GM13976 (cell line): ENCODE measurements around the gene ACSM5.

Source experiments
- DNase-seq: peaks from one replicate; pipeline ENCODE4 v3.0.0; 2012; ENCODE audit warnings: low spot score
- CTCF ChIP-seq: IDR thresholded peaks from 2 replicates; pipeline ENCODE4 v1.5.1; 2012; ENCODE audit warnings: borderline replicate concordance, mild to moderate bottlenecking; ENCODE audit not compliant: insufficient read depth; ENCODE audit errors: extremely low read depth, missing control alignments, control extremely low read depth
- in situ Hi-C: fragments of 300-500 bp; cut with MboI; formaldehyde crosslinking; loops from one replicate; pipeline ENCODE4 v1.12.0; 2022; ENCODE audit warnings: low sequenced_read_pairs, mixed read lengths, inconsistent platforms; ENCODE audit not compliant: unreplicated experiment

ACSM5 gene

GRCh38 chr16:20409398-20410120 is at the start of gene ACSM5:
TSS of gene ACSM5 (plus strand) at chr16:20409534. CDS start at chr16:20411485, 1,951 bp downstream.
- peak; percentile 40 for DNase-seq
- in situ Hi-C loops: no loop called here
- no peak for TF ChIP-seq CTCF

- TF ChIP-seq CTCF: peak; percentile 26
- no peak for DNase-seq
- in situ Hi-C loops: no loop called here
Observed at GRCh38 chr16:20359997-20360396, 49.3 kb upstream of the ACSM5 start.

- in situ Hi-C loops: no loop called here
- no peak for TF ChIP-seq CTCF
- DNase-seq: no peak
Observed at GRCh38 chr16:20363191-20363590, 46.1 kb upstream of the ACSM5 start.

GRCh38 chr16:20364051-20364450 is 45.3 kb upstream of the ACSM5 start:
- no peak for TF ChIP-seq CTCF
- in situ Hi-C loops: no loop called here
- no peak for DNase-seq

- in situ Hi-C loops: no loop called here
- no peak for TF ChIP-seq CTCF
- no peak for DNase-seq
Observed at GRCh38 chr16:20369452-20370054, 39.8 kb upstream of the ACSM5 start.

- TF ChIP-seq CTCF: no peak
- DNase-seq: no peak
- in situ Hi-C loops: no loop called here
Observed at GRCh38 chr16:20372701-20373100, 36.6 kb upstream of the ACSM5 start.
